ENCODE results near the gene CXCL11.
"Not testable (repeated sequence)": the region's sequence is repeated elsewhere in the genome, so short reads cannot be mapped to it uniquely, and the experiment has no call there.

CXCL11 gene

GRCh38 chr4:76035799-76036380, at the start of gene CXCL11:
Gene CXCL11, minus strand, starts transcription at chr4:76036070. Its CDS starts 83 bp downstream, at chr4:76035987.
- DNase-seq, result no peak

- DNase-seq, result no peak
Observed at GRCh38 chr4:76084542-76084941, 48.7 kb upstream of the CXCL11 start.

- no peak for DNase-seq
Observed at GRCh38 chr4:76083386-76083988, 47.6 kb upstream of the CXCL11 start.

- DNase-seq, result no peak
Observed at GRCh38 chr4:76078033-76078613, 42.3 kb upstream of the CXCL11 start.

GRCh38 chr4:76074993-76075600, 39.2 kb upstream of the CXCL11 start:
- no peak for DNase-seq

- no peak for DNase-seq
Observed at GRCh38 chr4:76074468-76074867, 38.6 kb upstream of the CXCL11 start, which contains the start of gene ART3. Gene ART3, plus strand, starts transcription at chr4:76074709. Its CDS starts 1,181 bp downstream, at chr4:76075890.

DNA sequence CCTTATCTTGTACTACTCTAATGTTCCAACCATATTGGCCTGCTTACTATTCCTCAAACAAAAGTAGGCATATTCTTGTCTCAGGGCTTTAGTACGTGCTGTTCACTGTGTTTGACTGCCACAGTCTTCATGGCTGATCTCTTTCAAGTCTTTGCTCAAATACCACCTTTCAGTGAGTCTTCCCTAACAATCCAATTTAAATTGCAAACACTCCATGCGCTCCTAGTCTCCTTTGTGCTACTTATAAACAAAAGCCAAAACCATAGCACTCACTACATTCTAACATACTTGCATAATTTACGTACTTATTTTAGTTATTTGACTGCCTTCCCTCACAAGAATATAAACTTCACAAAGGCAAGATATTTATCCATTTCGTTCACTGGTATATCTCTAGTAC, 36.9 kb upstream of the CXCL11 start:
- no peak for DNase-seq

GRCh38 chr4:76067652-76068286, 31.9 kb upstream of the CXCL11 start:
- peak; percentile 79 for DNase-seq

DNA sequence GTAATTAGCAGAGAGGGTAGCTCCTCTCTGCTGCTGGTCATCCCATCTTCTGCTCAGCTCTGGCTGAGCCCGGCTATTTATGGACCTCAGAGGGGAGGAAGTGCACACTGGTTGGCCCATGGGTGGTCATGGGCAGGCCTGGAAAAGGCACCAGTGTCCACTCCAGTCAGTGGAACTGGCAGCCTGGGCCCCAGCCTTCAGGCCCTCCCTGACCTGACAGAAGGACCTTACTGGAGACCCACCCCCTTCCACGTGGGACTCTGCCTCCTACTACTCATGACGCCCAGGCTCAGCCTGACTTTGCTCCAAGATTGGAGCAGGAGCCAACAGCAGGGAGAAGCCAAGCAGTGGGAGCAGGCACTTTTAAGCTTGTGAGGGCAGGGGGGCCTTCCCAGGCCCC, 30.7 kb upstream of the CXCL11 start:
- no peak for DNase-seq

GRCh38 chr4:76061982-76062381, 26.1 kb upstream of the CXCL11 start:
- DNase-seq, result no peak

- DNase-seq, result no peak
Observed at GRCh38 chr4:76061421-76061820, 25.6 kb upstream of the CXCL11 start.

GRCh38 chr4:76060506-76060905, 24.6 kb upstream of the CXCL11 start:
- no peak for DNase-seq

- DNase-seq, result no peak
Observed at GRCh38 chr4:76059750-76060149, 23.9 kb upstream of the CXCL11 start.

GRCh38 chr4:76058888-76059426, 23.1 kb upstream of the CXCL11 start:
- DNase-seq, result no peak

DNA sequence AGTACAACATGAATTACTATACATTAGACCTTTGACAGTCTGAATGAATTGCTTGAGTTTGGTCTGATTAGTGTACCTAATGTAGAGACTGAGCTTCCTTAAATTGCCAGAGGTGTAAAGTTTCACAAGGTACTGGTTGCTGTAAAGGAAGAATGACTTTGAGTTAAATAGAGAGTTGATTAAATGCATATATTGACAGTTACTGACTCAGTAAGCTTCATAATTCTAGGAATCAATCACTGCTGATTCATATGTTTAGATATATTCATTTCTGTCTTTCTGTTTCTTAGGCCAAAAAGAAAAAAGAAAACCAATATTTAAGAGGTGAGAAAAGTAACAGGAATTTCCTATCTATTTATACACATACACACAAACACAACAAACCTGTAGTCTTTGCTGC, 22.4 kb upstream of the CXCL11 start:
- DNase-seq, result no peak

DNA sequence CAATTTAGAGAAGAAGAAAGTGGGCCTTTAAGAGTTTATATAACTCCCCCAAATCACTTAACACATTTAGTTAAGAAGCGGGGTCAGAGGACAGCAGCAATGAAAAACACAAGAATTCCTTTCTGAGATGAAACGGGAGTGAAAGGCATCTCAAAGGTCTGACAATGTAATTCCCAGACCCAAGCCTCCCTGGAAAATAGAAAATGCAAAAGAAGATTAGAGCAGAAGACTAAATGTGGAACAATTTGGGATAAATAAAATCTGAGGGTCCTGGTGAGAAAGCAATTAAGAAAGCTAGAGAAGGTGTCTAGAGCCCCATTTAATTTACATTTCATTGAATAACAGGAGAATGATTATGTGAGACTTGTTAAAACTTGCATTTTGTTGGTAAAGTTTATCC, 19.6 kb upstream of the CXCL11 start:
- DNase-seq, result no peak

DNA sequence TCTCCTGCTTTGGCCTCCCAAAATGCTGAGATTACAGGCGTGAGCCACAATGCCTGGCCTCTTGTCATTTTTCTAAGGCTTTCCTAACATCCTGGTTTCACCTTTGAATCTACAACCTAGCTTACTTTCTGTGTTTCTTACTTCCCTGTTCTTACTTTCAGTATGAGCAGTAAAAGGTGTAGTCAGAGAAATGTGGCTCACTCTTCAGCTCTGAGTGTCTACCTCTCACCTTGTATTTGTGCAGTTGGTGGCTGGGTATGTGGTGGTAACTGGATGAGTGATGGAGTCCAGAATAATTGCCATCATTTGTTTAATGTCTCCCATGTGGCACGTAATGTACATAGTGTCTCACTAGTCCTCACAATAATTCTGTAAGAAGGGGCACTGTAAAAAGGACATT, 19.1 kb upstream of the CXCL11 start:
- DNase-seq, result no peak

- DNase-seq, result no peak
Observed at GRCh38 chr4:76053730-76054129, 17.9 kb upstream of the CXCL11 start.

DNA sequence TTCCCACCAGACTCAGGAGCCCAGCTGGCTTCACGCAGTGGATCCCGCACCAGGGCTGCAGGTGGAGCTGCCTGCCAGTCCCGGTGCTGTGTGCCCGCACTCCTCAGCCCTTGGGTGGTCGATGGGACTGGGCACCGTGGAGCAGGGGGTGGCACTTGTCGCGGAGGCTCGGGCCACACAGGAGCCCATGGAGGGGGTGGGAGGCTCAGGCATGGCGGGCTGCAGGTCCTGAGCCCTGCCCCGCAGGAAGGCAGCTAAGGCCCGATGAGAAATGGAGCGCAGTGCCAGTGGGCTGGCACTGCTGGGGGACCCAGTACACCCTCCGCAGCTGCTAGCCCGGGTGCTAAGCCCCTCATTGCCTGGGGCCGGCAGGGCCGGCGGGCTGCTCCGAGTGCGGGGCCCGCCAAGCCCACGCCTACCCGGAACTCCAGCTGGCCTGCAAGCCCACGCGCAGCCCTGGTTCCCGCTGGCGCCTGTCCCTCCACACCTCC, 14.7 kb upstream of the CXCL11 start:
- DNase-seq, result not testable (repeated sequence)

DNA sequence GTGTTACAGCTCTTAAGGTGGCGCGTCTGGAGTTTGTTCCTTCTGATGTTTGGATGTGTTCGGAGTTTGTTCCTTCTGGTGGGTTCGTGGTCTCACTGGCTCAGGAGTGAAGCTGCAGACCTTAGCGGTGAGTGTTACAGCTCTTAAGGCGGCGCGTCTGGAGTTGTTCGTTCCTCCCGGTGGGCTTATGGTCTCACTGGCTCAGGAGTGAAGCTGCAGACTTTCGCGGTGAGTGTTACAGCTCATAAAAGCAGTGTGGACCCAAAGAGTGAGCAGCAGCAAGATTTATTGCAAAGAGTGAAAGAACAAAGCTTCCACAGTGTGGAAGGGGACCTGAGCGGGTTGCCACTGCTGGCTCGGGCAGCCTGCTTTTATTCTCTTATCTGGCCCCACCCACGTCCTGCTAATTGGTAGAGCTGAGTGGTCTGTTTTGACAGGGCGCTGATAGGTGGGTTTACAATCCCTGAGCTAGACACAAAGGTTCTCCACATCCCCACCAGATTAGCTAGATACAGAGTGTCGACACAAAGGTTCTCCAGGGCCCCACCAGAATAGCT, 14.1 kb upstream of the CXCL11 start:
- DNase-seq, result not testable (repeated sequence)

DNA sequence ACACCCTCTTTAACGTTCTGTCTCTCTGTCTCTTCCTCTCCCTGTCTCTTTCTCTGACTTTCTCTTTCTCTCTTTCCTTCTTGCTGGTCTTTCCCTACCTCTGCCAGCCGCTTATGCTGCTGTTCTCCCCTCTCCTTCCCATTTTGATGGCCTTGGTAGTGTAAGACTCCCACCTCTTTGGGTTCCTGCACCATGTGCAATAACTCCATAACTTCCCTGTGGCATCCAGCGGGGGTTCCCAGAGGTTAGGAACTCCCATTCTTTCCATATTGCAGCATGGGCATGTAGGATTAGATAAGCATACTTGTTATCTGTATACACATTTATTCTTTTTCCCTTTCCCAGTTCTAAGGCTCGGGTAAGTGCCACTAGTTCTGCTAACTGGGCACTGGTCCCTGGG, 8.8 kb upstream of the CXCL11 start:
- DNase-seq, result not testable (repeated sequence)

DNA sequence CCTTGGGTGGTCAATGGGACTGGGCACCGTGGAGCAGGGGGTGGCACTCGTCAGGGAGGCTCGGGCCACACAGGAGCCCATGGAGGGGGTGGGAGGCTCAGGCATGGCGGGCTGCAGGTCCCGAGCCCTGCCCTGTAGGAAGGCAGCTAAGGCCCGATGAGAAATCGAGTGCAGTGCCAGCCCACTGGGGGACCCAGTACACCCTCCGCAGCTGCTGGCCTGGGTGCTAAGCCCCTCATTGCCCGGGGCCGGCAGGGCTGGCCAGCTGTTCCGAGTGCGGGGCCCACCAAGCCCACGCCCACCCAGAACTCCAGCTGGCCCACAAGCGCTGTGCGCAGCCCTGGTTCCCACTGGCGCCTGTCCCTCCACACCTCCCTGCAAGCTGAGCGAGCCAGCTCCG, 7.4 kb upstream of the CXCL11 start:
- not testable (repeated sequence) for DNase-seq

Measured in islet precursor cell (in vitro differentiated cells).